BJ (cell line): ENCODE measurements around the gene NT5DC3. TPM values are rescaled to one million over a fixed set of nuclear protein-coding genes. Genes with fewer than 3 reads are reported as not detected.

Experiments
- CTCF ChIA-PET: fragments of 350-600 bp; formaldehyde crosslinking; extraction: SDS; loops from one replicate; lab custom pipeline; 2021; ENCODE audit warnings: antibody characterized with exemption, inconsistent platforms; lab: Yijun Ruan, JAX
- POLR2A ChIA-PET: fragments of 300-600 bp; sonication (Branson Sonifier 250); formaldehyde crosslinking; extraction: SDS; loops from one replicate; lab custom pipeline; 2021; ENCODE audit warnings: antibody characterized with exemption; lab: Charles Lee
- DNase-seq: peaks from one replicate; pipeline ENCODE4 v3.0.0-alpha.2; 2011; ENCODE audit warnings: low read depth
- H3K27me3 ChIP-seq: 2 replicates; pipeline ENCODE4 v1.6.0; 2011; ENCODE audit warnings: low read length; ENCODE audit not compliant: control insufficient read depth, insufficient read depth
- H3K36me3 ChIP-seq: 2 replicates; pipeline ENCODE4 v1.5.1; 2011; ENCODE audit warnings: low read length; ENCODE audit not compliant: control insufficient read depth, insufficient read depth
- H3K4me3 ChIP-seq: 2 replicates; pipeline ENCODE4 v1.5.1; 2011; ENCODE audit warnings: low read depth, mild to moderate bottlenecking, control low read depth, low read length
- polyA plus RNA-seq: library from polyadenylated mRNA; depleted of rRNA; stranded (reverse); fragments of >200 nt; gene quantifications from 2 replicates; pipeline ENCODE4 v1.2.3, GENCODE V29; 2011
- TF ChIP-seq, protein P1 (sequence below): IDR thresholded peaks from 2 replicates; pipeline ENCODE4 v1.5.1; 2011; ENCODE audit warnings: low read depth, mild to moderate bottlenecking, control low read depth, inconsistent platforms, low read length, moderate library complexity; ENCODE audit not compliant: insufficient read depth

The NT5DC3 gene
- polyA plus RNA-seq, 1 experiment = 1.2 TPM

DNA sequence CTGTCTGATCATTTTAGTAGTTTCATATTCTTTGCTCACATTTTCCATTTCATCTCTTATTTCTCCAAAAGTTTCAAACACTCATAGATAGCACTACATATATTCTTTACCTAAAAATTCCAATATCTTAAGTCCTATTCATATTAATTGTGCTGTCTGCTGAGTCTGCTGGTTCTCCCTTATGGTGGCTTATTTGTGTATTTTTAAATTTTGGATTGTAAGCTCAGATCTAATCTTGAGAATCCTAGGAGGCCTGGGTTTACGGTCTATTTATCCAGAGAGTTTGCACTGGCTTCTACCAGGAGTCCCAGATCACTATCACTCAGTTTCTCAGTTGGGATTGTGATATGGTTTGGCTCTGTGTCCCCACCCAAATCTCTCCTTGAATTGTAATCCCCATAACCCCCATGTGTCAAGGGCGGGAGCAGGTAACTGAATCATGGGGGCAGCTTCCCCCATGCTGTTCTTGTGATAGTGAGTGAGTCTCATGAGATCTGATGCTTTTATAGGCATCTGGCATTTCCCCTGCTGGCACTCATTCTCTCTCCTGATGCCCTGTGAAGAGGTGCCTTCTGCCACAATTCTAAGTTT lies 10.2 kb downstream of the NT5DC3 start:
- Histone ChIP-seq H3K27me3 (no peaks in the 10 kb centered on the region), H3K4me3 (no peak overlapping the region), H3K36me3 (no peaks in the 10 kb centered on the region)
- TF ChIP-seq, protein P1, sequence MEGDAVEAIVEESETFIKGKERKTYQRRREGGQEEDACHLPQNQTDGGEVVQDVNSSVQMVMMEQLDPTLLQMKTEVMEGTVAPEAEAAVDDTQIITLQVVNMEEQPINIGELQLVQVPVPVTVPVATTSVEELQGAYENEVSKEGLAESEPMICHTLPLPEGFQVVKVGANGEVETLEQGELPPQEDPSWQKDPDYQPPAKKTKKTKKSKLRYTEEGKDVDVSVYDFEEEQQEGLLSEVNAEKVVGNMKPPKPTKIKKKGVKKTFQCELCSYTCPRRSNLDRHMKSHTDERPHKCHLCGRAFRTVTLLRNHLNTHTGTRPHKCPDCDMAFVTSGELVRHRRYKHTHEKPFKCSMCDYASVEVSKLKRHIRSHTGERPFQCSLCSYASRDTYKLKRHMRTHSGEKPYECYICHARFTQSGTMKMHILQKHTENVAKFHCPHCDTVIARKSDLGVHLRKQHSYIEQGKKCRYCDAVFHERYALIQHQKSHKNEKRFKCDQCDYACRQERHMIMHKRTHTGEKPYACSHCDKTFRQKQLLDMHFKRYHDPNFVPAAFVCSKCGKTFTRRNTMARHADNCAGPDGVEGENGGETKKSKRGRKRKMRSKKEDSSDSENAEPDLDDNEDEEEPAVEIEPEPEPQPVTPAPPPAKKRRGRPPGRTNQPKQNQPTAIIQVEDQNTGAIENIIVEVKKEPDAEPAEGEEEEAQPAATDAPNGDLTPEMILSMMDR = no peak
- POLR2A ChIA-PET = no interaction called here
- DNase-seq = no peak
- CTCF ChIA-PET = no interaction called here

DNA sequence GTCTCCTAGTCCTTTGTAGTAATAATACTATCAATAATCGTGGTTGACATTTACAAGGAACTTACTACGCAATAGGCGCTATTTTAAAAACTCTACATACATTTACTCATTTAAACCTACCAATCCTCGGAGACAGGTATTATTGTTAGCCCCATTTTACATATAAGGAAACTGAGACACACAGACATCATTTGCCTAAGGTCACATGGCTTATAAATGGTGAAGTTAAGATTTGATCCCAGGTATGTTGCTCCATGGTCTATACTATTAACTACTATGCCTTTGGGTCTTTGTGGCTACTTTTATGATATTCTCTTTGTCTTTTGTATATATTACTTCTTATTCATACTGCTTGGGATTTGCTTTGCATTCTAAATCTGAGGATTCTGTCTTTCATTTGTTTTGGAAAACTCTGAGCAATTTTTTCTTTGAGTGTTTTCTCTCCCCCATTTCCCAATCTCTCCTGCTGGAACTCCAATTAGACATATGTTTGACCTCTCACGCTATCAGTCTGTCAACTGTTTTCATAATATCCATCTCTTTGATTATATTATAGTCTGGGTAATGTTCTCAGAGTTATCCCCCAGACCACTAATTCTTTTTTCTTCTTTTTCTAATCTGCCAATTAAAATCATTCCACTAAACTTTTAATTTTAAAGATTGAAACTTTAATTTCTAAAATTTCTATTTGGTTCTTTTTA lies 10.9 kb downstream of the NT5DC3 start:
- POLR2A ChIA-PET = interaction anchor here (0.6 kb wide), 1 partner anchor 448 kb away, joined by 11 read pairs; no protein-coding TSS in a partner anchor
- TF ChIP-seq, protein P1 = no peak
- DNase-seq = no peak
- Histone ChIP-seq H3K27me3 (no peaks in the 10 kb centered on the region), H3K36me3 (no peaks in the 10 kb centered on the region), H3K4me3 (no peak overlapping the region)
- CTCF ChIA-PET = no interaction called here

DNA sequence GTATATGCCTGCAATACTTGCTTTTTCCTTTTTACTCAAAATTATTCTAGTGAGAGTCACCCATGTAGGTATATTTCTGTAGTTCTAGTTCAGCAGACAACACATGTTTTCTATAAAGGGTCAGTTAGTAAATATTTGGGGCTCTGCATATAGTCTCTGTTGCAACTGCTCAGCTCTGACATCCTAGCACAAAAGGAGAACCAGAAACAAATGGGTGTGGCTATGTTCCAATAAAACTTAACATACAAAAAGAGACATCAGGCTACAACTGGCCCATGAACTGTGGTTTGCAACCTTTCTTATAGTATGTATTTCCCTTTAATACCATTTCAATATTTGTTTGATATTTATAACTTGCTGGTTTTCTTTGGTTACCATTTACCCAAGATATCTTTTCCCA lies 11.9 kb downstream of the NT5DC3 start:
- H3K36me3 ChIP-seq = no peaks in the 10 kb centered on the region
- ChIA-PET POLR2A (no interaction called here), CTCF (interaction anchor here (0.7 to 1.7 kb wide), 2 partner anchors 9 to 21 kb away, joined by 3 to 4 read pairs; no protein-coding TSS in a partner anchor)
- no peak overlapping the region for H3K4me3 ChIP-seq
- DNase-seq = no peak
- TF ChIP-seq, protein P1 = no peak
- no peaks in the 10 kb centered on the region for H3K27me3 ChIP-seq

DNA sequence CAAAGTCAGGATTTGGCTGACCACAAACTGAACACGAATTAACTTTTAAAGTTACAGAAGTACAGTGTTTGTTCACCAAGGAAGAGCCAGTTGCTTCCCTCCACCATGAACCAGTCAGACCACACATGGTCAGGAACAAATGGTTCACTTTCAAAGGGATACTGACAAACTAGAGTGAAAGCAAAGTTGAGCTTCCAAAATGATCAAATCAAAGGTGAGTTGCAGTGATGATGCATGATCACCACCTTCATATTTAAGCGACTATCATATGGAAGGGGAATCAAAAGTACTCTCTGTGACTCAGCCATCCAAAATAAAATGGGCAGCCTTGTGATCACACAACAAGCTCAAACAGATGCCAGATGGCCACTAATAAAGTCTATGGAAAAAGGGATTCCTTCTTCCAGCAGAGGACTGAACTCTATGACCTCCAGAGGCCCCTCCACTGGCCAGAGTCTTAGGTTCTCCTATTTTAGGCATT lies 13.1 kb downstream of the NT5DC3 start:
- TF ChIP-seq, protein P1 = no peak
- no peak overlapping the region for H3K4me3 ChIP-seq
- POLR2A ChIA-PET = no interaction called here
- DNase-seq = no peak
- CTCF ChIA-PET = interaction anchor here (0.8 to 1.7 kb wide), 2 partner anchors 8 to 12 kb away, joined by 3 to 4 read pairs; no protein-coding TSS in a partner anchor
- no peaks in the 10 kb centered on the region for H3K27me3 ChIP-seq
- no peaks in the 10 kb centered on the region for H3K36me3 ChIP-seq

DNA sequence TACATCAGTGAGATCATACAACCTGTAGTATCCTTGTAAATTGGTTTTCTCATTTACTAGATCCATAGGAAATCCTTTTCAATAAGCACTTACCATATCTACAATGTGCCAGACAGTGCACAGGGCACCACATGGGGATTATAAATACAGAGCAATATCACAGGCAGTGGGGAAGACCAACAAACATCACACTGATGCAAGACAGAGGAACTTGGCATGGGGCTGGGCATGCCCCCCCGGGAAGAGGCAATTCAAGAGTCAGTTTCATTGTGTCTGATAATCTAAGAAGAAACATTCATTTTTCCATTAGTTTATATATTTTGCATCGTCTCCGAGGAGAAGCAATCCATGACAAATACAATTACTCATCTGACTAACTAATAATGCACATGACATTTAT lies 16.2 kb downstream of the NT5DC3 start:
- DNase-seq = no peak
- Histone ChIP-seq H3K36me3 (no peaks in the 10 kb centered on the region), H3K27me3 (no peaks in the 10 kb centered on the region), H3K4me3 (no peak overlapping the region)
- POLR2A ChIA-PET = no interaction called here
- TF ChIP-seq, protein P1 = no peak
- CTCF ChIA-PET = no interaction called here
